Amniotic stem cell (primary cell): ENCODE results near the gene SLC9A5.

Experiments
- DNase-seq: peaks from one replicate; lab custom pipeline; 2025; lab: John Stamatoyannopoulos, UW

The SLC9A5 gene

DNA sequence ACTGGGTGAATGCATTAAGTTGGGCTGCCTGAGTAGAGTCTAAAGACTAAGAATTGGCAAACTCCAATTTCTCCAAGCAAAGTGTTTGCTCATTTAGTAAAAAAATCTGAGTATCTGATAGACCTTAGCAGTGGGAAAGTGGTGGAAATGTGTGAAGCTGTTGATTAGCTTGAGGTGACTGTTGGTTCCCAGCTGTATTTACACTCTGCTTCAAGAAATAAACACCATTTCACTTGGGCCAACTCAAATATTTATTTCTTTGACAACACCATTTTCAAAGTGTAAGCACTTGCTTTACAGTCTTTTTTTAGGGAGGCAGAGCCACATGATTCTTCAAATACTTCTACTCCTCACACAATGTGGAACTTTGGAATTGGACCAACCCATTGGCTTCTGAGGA, 69.1 kb downstream of the SLC9A5 start:
- DNase-seq = no peak
